Heart left ventricle (tissue), 13 donors: ENCODE data around the gene NAPSA.

Source experiments
- POLR2A ChIP-seq, 2 donors: fragments of 450-650 bp; IDR thresholded peaks; one replicate each; pipeline ENCODE4 v1.6.1; 2017; ENCODE audit warnings: antibody characterized with exemption in 2 of 2, mild to moderate bottlenecking in 2 of 2, moderate library complexity in 2 of 2
- TF ChIP-seq, protein P1 (sequence below), 12 donors: fragments of 200-600 bp; sonication (generic) in 4 of 12; IDR thresholded peaks; one replicate each; pipeline versions ENCODE4 v1.5.0 to v1.8.0; 2018 to 2022; ENCODE audit warnings: antibody characterized with exemption in 12 of 12, mild to moderate bottlenecking in 5 of 12
- donor health status: ischemic (EF 13 %, LVEDD 7.1; RV severe dilation, severe dysfunction).
- donor health status: DM: no; HTN: yes; CAD: no.
- donor health status: DM: no; HTN: no; CAD: no.
- donor health status: ischemic (EF 25% LVEDD 6.9; RV normal size, moderate dysfunction).
- donor health status: ischemic (EF 25% LVEDD 5.7; RV mildly dilated, moderate dysfunction).
- donor health status: ischemic (EF 35%, LVEDD 5.7; RV mildly dilated, moderate dysfunction).
- donor health status: nonischemic (EF 11% LVEDD 7.7; RV severe dilation, severe dysfunction).
- donor health status: DM: yes; HTN: yes; CAD: no.
- donor health status: PGD.
- donor health status: ischemic (EF 29% LVEDD 5.4; RV normal size, mild dysfunction).
- donor health status: nonischemic (EF 23%, LVEDD 6.1; RV moderate dilation, normal function).

DNA sequence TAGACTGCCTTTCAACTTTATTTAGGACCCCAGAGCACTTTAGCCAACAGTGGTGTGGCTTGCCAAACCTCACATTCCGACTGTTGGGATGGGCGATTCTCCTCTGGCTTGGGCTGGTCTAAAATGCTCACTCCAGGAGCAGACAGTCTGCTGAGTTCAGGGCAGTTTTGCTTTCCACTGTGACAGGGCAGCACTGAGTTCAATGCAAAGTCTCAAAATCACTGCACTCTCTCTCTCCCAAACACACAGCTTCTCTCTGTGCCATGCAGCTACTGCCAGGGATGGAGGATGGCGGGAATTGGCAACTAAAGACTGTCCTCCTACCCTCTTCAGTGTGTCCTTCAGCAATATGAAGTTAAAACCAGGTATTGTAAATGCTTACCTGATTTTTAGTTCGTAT lies 13.2 kb downstream of the NAPSA start:
- TF ChIP-seq, protein P1, sequence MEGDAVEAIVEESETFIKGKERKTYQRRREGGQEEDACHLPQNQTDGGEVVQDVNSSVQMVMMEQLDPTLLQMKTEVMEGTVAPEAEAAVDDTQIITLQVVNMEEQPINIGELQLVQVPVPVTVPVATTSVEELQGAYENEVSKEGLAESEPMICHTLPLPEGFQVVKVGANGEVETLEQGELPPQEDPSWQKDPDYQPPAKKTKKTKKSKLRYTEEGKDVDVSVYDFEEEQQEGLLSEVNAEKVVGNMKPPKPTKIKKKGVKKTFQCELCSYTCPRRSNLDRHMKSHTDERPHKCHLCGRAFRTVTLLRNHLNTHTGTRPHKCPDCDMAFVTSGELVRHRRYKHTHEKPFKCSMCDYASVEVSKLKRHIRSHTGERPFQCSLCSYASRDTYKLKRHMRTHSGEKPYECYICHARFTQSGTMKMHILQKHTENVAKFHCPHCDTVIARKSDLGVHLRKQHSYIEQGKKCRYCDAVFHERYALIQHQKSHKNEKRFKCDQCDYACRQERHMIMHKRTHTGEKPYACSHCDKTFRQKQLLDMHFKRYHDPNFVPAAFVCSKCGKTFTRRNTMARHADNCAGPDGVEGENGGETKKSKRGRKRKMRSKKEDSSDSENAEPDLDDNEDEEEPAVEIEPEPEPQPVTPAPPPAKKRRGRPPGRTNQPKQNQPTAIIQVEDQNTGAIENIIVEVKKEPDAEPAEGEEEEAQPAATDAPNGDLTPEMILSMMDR (IDR thresholded peaks at IDR 0.05): no peak
- no peak for TF ChIP-seq POLR2A (IDR thresholded peaks at IDR 0.05)
